Measurements from ENCODE around the gene CD3G. TPM values are rescaled to one million over a fixed set of nuclear protein-coding genes. Genes with fewer than 3 reads are reported as not detected.

Gene CD3G
- total RNA-seq: not detected in 2 replicates

GRCh38 chr11:118343981-118344515 is at the start of gene CD3G:
Gene CD3G (plus strand): TSS chr11:118344344. CDS start chr11:118344424, 80 bp downstream.

DNA sequence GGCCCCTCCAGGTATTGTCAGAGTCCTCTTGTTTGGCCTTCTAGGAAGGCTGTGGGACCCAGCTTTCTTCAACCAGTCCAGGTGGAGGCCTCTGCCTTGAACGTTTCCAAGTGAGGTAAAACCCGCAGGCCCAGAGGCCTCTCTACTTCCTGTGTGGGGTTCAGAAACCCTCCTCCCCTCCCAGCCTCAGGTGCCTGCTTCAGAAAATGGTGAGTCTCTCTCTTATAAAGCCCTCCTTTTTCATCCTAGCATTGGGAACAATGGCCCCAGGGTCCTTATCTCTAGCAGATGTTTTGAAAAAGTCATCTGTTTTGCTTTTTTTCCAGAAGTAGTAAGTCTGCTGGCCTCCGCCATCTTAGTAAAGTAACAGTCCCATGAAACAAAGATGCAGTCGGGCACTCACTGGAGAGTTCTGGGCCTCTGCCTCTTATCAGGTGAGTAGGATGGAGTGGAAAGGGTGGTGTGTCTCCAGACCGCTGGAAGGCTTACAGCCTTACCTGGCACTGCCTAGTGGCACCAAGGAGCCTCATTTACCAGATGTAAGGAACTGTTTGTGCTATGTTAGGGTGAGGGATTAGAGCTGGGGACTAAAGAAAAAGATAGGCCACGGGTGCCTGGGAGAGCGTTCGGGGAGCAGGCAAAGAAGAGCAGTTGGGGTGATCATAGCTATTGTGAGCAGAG is 39.4 kb upstream of the CD3G start, which contains the start of gene CD3E:
CD3E (plus strand) TSS at position 163 of the 681 bp plus-strand sequence; CDS start at position 386, 223 bp downstream.

GRCh38 chr11:118342503-118343161 is 1.5 kb upstream of the CD3G start, which contains the start of gene CD3D:
Gene CD3D (minus strand): TSS chr11:118342705. CDS start chr11:118342607, 98 bp downstream.

GRCh38 chr11:118359295-118359958 is 15.3 kb downstream of the CD3G start, which contains the start of gene UBE4A:
Gene UBE4A (plus strand): TSS chr11:118359600. CDS start chr11:118365081, 5,481 bp downstream.

DNA sequence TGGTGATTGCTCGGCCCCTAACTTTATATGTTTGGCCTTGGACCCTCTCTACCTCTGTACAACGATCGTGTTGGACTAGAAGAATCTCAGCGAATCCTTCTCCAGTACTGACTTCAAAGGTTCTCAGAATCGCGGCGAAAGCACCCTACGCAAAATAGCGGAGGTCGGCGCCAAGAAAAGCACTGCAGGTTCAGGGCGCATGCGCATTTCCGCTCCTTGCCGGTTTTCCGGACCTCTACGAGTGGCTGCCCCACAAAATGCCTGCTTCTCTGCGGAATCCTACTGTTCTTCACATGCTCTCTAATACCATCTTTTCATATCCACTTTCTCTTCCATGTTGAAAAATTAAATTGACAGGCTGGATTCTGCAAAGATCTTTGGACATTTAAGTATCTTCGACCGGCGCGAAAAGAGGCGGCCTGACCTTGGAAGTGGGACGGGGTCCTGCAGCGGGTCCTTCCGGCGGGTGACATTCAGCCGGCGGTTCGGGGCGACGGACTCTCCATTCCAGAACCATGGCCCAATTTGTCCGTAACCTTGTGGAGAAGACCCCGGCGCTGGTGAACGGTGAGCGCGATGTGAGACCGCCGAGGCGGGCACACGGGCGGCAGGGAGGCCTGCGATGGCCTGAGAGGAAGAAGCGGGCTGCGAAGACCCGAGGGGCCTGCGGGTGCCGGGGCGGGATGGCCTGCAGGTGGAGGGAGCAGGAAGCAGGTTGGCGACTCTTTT is 57.2 kb downstream of the CD3G start, which contains the start of gene ATP5MG:
ATP5MG (plus strand) TSS at position 456 of the 729 bp plus-strand sequence; CDS start at position 516, 60 bp downstream.

Other genes starting within 250 kb of the CD3G start
- 0.44 and 0.83 TPM in 2 replicates for gene SCN4B, start 191.5 kb upstream of the CD3G start, total RNA-seq
- under 0.01 and 0.99 TPM in 2 replicates for gene SCN2B, start 167.7 kb upstream of the CD3G start, total RNA-seq
- gene JAML, start 119.3 kb upstream of the CD3G start, total RNA-seq: not detected in 2 replicates
- 0.17 and 0.29 TPM in 2 replicates for gene MPZL3, start 92.0 kb upstream of the CD3G start, total RNA-seq
- 0.73 TPM in 1 of 2 replicates, not detected in the other for gene MPZL2, start 80.0 kb upstream of the CD3G start, total RNA-seq
- not detected in 2 replicates for gene CD3E, start 39.6 kb upstream of the CD3G start, total RNA-seq
- not detected in 2 replicates for gene CD3D, start 1.6 kb upstream of the CD3G start, total RNA-seq
- gene UBE4A, start 15.3 kb downstream of the CD3G start, total RNA-seq: 47.6 and 48.0 TPM in 2 replicates
- gene ATP5MG, start 57.3 kb downstream of the CD3G start, total RNA-seq: 21.0 and 34.8 TPM in 2 replicates
- gene KMT2A, start 92.1 kb downstream of the CD3G start, total RNA-seq: 30.3 and 48.0 TPM in 2 replicates
- gene TTC36, start 183.1 kb downstream of the CD3G start, total RNA-seq: 0.15 and 1.3 TPM in 2 replicates
- 8.6 and 22.7 TPM in 2 replicates for gene TMEM25, start 186.8 kb downstream of the CD3G start, total RNA-seq
- 33.6 and 36.8 TPM in 2 replicates for gene IFT46, start 221.6 kb downstream of the CD3G start, total RNA-seq
- 138 and 147 TPM in 2 replicates for gene ARCN1, start 228.1 kb downstream of the CD3G start, total RNA-seq